Activated gamma-delta T cell treated with Interleukin-2 at 50 U/mL for 16 hours (primary cell): ENCODE measurements around the gene OAT.

Experiments
- DNase-seq: peaks from one replicate; pipeline ENCODE4 v3.0.0-alpha.2; 2020

OAT gene

DNA sequence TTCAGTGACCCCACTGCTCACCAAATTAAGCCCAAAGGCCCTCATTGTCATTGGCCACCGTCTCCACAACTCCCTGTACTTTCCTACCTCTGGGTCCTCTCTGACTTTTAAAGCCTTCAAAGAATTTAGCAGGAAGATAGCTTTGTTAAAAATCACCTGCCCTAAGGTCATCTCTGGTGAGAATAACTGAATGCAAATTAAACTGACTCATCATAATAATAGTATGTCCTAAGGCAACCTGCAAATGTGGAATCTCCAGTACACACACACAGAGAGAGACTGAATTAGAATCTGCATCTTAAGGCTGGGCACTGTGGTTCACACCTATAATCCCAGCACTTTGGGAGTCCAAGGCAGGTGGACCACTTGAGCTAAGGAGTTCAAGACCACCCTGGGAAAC lies 24.1 kb downstream of the OAT start:
- no peak for DNase-seq

DNA sequence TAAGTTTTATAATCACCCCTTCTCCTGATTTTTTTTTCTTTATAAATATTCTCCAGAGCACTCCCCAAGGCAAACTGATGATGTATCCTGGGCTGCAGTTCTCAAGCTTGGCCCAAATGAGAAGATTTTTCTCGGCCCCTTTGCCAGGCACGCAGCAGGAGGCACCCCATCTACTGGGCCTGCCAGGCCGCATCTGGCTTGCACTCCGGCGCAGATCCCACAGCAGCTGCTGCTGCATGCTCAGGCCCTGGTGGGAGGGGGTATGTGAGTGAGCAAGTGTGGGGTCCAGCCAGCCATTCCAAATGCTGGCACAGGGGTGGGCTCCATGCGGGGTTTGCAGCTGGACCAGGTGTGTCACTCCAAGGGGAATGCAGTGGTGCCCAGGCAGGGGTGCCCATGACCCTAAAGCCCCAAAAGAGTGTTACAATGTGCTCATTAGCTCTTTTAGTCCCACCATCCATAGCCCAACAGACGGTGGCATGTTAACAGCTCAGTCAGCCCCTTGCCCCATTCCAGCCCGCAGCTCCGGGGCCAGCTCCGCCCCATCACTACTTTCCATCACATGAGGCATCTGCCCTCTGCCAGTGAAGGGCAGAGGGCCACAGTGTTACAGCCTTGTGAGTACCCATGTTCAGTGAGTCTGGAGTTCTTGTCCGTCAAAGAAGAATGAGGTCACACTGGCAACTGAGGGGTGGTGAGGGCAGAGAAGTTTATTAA lies 25.9 kb downstream of the OAT start:
- DNase-seq: no peak

DNA sequence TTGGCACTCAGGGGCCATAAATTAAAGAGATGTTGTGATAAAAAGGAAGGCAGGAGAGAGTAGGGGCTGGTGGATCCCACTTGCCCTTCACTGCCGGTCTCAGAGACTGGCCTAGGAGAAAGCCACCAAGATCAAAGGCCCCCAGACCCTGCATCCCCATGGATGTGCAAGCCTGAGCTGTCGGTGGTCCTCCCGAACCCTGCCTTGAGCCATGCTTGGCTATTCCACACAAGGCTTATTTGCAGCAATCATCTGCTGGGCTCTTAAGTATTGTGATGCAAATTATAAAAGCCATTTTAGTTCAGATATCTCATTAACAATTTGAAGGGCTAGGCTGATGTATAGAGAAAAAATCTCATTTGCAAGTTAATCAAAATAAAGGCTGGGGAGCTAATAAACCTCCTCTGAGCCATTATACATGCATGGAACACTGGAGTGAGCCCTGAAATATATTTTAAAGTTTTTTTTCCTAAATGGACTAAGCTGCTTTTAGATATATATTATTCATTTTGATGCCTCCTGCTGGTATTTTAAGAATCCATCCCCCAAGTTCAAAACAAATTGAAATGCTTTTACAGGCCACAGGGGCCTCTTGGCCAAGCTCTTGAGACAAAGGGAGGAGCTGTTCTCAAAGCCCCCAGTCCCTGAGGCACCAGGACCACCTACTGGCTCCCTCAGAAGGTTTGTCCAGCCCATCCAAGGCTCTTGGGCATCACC lies 28.1 kb downstream of the OAT start:
- no peak for DNase-seq

DNA sequence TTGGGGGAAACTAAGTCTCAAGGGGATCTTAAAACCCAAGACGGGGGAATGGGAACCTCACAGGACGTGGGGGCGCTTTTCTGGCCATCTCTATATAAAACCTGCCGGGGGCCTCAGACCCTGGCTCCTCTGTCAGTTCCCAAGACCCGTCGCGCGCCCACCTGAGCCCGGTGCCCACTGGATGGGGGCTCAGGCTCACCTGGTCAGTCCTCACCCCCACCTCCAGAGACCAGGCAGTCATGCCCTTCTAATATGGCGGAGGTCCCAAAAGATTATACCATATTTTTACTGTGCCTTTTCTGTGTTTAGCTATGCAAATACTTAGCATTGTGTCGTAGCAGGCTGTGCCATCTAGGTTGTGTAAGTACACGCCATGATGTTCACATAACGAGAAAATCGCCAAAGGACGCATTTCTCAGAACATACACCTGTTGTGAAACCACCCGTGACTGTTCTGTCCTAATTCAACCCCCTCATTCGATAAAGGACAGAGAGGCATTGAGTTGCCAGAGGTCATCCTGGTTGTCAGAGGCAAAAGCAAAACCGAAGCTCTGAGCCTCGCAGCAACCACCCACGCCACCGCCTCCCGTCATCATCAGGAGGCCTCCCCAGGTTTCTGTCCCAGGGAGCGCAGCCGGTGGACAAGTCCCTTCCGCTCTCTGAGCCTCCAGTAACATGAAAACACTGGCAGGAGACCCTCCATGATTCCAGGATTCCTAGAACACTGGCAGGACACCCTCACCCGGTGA lies 28.9 kb downstream of the OAT start:
- DNase-seq: no peak

DNA sequence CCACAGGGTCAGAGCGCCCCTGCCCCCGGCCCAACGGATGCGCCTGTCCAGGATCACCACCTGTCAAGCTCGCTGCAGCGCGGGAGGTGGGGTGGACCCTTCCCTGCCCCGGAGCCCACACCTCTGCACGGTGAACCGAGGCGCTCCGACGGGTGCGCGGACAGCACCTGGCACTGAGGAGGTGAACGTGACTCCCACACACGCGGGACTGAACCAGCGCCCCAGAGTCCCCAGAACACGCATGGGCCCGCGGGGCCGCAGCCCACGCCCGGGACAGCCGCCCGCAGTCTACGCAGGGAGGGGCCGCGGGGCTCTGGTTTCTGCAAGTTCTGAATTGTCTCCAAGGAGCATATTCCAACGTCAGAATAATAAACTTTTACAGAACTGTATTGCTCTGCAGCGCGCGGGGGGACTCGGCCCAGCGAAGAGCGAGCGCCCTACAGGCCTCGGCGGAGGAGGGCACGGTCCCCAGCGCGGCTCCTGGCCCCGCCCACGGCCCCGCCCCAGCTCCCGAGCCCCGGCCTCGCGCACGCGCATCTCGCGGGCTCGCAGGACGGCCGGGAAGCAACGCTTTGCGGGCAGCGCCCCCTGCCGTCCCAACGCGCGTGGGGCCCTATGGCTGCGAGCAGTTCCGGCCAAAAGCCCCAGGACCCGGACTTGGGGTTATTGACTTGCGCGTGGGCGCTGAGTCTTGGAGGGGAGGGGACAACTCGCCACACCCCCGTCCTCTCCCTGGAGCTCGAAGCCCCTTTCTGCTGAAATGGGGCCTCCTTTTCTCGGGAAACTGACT lies 29.7 kb downstream of the OAT start:
- DNase-seq: peak; percentile 92

DNA sequence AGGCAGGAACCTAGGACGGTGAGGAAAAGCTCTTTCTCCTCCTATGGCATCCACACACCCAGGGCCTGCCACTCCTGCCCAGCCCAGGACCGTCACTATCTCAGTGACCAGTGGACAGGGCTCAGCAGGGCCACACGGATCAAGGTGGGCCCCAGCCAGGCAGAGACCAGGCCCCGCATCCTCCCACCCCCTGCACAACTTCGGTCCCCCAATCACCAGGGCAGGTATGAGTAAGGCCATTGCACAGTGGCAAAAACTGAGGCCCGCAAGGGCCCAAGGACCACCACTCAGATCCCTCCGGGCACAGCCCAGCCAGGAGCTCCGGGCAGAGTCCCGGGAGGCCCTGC lies 30.3 kb downstream of the OAT start:
- DNase-seq: no peak

DNA sequence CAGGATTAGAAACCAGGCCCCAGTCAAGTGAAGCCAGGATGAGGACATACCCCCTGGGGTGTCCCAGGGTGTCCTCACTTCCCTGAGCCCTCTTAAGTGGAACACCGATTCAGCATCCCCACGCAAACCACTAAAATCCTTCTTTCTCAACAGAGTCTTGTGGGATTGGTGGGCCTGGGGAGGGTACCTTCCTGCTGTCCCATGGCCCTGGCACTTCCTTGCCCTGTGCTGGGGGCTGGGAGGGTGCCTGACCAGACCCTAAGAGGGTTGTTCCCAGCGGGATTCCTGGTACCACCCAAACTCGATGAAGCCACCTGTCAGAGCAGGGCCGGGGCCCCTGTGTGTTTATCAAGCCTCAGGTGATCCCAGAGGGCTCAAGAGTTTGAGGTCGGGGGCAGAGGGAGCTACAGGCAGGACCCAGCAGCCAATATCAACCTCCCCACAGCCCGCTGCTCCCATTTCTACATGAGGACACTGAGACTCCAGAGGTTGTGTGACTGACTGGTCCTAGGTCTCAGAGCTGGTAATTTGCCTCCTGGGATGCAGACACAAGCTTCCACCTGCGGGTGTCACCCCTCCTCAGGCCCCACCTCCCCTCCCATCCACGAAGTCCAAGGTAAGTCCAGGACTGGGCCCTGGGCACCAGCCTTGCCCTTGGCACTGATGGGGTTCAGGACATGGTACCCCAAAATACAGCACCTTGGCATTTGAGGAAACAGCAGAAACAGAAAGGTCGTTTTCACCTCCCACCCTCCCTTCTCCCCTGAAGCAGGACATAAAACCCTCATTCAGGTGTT lies 31.4 kb downstream of the OAT start:
- no peak for DNase-seq

DNA sequence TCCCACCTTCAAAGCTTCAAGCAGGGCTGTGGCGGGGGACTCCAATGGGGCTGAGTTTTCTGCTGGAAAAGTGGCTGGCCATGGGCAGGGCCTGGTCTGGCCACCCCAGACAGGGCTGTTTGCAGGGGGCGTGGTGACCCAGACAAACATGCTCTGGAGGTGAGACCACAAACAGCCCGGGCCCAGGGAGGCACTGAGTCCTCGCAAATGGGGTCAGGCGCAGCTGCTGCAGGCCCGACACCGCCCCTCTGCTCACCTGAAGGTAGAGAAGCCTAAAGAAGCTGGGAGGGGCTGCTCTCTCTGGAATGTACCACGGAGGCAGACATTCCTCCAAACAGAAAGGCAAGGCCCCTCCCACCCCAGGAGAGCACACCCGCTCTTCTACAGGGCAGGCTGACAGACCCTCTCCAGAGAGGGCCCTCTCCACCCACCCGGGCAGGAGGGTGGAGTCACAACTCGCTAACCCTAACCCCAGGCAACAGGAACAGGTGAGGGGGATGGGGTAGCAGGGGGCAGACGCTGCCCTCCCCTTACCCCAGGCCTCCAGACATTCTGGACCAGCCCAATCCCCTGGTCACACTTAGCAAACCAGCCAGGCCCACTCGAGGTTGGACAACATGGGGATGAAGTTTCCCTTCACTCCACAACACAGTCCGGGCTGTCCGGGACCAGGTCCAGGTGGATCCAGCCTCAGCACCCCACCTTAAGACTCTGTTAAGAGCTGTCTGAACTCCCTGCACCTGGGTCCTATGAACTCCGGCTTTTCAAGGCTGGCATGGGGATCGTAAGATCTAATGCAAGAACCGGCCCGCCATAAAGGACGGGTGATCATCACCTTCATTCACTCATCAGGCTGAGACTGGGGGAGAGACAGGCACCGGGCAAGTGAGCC lies 32.3 kb downstream of the OAT start:
- no peak for DNase-seq

DNA sequence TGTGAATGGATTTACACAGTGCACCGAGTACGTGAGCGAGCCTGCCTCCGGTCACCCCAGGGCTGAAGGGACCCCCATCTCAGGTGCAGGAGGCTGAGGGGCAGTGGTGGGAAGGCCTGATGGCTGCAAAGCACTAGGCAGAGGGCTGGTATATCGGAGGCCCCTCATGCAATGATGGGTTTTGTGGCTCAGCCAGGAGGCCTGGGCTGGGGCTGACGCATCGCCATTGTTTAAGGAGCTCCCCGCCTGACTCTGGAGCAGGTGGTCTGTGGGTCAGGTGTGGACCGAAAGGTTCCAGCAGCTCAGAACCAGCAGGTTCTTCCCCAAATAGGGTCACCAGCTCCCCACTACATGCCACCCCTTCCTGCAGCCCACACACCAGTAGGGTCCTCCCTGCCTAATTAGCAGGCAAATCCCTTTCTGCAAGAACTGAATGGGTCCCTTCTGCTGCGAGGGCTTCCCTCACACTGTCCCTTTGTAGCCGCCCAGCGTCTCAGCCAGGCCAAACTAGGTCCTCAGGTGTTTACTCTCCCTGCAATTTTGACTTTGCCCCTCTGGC lies 33.0 kb downstream of the OAT start:
- DNase-seq: no peak

DNA sequence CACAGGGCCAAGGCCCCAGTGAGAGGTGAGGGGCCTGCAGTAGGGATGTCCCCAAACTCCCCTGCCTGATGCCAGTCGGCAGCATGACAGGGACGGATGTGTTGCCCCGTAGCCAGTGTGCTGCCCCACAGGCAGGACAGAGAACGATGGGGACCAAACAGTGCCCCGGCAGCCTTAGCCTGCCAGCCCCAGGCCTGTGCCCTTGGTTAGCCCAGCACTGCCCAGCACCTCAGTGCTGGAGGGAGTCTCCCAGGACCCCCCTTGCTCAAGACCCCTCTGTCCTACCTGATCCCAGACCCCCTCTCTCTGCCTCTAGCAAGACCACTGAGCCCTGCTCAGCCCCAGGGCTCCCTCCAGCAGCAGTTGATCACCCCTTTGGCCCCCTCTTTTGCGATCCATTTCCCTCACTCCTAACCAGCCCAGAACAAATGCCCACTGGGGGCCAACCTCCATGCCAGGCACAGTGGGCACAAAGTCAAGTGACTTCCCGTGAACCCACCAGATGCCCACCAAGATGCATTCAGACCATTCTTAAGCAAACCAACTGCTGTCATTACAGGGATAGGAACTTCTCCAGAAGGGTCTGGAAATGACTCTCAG lies 34.0 kb downstream of the OAT start:
- DNase-seq: no peak

DNA sequence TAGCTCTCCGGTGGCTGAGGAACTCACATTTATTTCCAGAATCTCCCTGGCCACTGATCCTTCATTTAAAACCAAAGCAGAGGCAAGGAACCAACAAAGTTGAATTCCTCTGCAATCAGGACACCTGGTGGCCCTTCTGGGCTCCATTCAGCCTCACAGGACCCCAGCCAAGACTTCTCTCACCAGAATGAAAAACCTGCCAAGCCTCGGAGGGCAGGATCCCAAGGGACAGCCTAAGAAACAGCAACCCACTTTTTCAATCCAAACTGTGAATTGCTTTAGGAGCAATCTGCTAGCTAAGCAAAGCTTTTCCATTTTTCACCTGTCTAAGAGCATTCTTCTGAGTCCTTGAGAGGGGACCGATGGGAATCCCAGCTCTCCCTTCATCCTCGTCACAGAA lies 34.6 kb downstream of the OAT start:
- no peak for DNase-seq

DNA sequence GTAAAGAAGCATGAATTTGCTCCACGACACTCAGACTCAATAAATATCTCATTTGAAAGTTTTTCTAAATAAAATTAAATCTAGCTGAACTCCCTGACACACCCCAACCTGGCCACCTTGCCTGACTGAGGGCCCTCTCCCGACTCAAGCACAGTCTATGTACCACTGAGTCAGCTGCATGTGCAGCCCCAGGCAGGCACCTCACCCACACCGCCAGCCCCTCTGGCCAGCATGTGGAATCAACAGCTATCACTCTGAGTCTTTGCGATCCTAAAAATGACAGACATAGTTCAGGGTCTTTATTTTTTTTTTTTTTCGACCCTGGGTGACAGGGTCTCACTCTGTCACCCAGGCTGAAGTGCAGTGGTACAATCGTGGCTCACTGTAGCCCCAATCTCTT lies 35.2 kb downstream of the OAT start:
- DNase-seq: no peak

DNA sequence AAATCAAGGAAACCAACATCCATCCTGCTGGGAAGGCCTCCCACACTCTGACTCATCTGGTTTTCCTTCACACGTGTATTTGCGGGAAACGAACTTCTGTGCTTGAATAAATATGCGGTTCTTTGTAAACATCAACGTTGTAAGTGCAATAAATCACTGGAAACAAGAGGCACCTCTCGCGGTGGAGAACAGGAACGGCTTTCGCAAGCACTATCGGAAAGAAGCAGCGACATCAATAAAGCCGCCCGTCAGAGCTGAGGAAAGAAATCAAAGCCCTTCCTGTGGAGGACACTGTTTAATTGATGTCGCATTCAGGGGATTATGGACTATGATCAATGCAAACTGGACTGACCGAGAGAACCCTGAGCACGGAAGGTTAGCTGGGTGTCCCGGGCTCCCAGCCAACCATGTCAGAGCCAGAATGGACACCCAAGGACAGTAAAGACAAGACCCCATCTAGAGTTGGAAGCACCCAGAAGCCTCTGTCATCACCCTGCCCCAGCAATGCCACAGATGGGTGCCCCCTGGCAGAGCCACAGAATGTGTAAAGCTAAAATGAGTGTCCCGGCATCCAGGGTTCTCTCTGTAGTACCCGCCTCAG lies 37.6 kb downstream of the OAT start:
- no peak for DNase-seq

DNA sequence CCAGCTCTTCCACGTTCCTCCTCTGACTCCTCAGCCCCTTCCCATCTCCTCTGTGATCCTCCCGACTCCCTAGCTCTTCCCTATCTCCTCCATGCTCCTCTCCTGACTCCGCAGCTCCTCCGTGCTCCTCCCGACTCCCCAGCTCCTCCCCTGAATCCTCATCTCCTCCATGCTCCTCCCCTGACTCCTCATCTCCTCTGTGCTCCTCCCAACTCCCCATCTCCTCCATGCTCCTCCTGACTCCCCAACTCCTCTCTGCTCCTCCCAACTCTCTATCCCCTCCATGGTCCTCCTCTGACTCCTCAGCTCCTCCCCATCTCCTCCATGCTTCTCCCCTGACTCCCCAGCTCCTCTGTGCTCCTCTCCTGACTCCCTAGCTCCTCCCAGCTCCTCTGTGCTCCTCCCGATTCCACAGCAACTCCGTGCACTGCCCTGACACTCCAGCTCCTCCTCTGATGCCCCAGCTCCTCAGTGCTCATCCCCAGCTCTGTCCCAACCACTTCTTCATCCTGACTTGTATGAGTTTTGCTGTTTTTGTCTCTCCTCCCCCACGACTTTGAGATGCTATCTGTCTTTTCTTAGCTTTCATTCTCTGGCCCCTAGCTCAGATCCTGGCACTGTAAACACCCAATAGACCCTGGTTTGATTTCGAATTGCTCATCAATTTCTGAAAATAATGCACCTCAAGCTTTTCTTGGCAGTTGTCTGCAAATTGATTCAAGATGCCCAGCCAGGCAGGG lies 38.3 kb downstream of the OAT start:
- no peak for DNase-seq

DNA sequence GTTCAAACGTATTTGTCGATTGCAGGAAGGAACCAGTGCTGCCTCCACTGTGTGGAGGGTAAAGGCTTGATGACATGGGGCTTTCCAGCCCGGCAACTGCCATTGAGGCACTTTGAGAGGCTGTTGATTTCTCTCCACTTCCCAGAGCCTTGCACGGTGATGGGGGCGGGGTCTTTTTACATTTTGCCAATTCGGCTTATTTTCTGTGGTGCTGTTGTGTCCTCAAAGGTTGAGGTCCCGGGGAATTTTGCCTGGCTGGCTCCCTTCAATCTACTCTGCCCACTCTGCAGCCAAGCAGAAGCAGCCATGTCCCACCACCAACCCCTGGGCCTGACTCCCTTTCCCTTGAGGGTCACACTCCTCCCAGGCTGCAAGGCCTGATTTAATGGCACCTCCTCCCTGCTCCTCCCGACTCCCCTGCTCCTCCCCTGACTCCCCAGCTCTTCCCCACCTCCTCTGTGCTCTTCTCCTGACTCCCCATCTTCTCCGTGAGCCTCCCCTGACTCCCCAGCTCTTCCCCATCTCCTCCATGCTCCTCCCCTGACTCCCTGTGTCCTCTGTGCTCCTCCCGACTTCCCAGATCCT lies 39.0 kb downstream of the OAT start:
- DNase-seq: no peak

DNA sequence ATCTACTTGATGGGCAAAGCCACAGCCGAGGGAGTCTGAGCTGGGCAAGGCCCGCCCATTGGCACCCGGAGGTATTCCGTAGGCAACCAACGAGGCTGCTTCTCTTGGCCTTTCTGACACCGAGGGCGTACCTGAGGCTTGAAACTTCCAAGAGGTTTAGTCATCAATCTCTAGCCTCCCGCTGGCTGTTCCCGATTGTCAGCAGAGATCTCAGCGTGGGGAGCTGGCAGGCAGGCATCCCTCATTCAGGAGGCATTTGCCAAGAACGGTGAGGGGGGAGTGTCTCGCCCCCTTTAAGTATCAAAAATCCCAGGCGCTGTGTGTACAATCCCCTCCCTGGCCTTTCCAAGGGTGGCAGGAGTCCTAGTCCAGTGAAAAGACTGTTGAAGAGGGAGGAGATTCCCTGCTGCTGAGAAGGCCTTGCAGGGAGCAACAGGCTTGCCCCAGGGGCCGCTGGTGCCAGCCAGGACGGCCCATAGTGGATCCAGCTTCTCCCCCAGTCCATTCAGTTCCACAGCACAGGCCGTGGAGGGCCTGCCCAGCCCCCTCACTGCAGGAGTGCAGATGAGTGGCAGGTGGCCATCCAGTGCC lies 39.7 kb downstream of the OAT start:
- no peak for DNase-seq

DNA sequence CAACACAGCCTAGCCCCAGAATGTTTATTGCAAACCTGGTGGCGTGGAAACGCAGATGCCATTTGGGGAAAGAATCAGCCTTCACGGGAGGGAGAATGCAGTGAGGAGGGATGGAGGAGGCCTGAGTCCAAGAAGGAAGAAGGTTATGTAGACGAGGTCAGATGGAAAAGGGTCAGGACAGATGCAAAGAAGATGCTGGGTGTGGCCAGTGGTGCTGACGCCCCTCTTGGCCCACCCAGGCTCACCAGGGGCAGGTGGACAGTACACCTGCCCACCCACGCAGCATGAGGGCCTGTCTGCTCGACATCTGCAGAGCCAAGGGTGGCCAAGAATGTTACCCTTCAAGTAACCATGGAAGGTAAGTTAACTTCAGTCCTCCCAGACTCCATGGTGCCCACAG lies 40.5 kb downstream of the OAT start:
- DNase-seq: no peak

DNA sequence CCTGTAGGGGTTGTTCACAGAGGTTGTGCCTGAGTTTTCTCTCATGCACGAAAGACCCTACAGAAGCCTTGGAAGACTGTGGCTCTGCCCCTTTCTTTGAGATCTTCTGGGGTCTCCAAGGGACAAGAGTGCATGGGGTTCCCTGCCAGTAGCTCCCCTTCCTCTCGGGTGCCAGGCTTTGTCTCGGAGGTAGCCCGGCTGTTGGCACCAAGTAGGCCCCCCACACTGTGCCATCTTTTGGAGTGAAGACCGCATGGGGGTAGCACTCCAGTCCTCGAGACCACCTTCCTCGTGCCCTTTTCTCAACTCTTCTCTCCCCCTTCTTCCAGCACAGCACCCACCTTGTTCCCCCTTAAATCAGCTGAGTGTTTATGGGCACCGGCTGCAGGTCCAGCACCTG lies 41.6 kb downstream of the OAT start:
- DNase-seq: no peak

DNA sequence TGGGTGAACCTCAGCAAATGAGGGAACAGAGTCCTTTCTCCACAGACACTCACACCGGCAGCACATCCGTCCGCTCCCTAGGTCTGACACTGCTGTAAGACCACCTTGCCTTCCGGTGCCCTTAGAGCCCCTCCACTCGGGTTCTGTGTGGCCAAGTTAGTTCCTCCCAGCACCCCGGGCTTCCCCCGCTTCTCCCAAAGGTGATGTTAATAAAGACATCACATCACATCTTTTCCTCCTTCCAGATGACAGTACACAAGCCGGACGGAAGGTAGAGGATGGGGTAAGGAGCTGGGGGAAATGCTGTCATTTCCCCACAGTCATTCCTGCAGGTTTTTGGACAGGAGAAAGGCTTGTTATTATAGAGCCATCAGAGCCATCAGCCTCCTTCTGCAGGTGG lies 42.3 kb downstream of the OAT start:
- DNase-seq: no peak
